Measurements from ENCODE around the gene WWOX.

DNA sequence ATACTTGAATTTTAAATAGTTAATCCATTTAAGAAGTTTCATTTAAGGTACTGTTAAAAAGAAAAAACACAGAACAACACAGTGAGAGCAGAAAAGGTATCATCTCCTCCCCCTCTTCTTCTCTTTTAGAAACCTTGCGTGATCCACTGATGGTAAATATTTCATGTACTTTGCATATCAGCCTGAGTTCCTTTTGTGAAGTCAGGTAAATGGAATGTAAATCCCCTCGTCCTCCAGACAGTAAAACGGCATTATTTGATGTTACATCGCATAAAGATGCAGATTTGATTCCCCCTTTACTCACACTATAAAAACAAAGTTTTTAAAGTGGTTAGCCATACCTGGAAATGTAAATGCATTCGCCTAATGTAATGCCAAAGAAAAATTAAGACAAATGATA, 234.4 kb downstream of the WWOX start:
- TF ChIP-seq, protein P1, sequence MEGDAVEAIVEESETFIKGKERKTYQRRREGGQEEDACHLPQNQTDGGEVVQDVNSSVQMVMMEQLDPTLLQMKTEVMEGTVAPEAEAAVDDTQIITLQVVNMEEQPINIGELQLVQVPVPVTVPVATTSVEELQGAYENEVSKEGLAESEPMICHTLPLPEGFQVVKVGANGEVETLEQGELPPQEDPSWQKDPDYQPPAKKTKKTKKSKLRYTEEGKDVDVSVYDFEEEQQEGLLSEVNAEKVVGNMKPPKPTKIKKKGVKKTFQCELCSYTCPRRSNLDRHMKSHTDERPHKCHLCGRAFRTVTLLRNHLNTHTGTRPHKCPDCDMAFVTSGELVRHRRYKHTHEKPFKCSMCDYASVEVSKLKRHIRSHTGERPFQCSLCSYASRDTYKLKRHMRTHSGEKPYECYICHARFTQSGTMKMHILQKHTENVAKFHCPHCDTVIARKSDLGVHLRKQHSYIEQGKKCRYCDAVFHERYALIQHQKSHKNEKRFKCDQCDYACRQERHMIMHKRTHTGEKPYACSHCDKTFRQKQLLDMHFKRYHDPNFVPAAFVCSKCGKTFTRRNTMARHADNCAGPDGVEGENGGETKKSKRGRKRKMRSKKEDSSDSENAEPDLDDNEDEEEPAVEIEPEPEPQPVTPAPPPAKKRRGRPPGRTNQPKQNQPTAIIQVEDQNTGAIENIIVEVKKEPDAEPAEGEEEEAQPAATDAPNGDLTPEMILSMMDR (conservative IDR thresholded peaks at IDR 0.05; ENCODE audit: low read depth, low read length) = no peak
- TF ChIP-seq EZH2 (IDR thresholded peaks at IDR 0.05; ENCODE audit: low read length, unreplicated experiment) = no peak
